T-helper 2 cell treated with Interferon-gamma antibody and Interleukin-4, amounts not matched to agents 100 ng/mL and 5 ng/mL, for 36 hours (primary cell): Measurements from ENCODE around the gene ELAVL4. TPM values are rescaled to one million over a fixed set of nuclear protein-coding genes. Genes with fewer than 3 reads are reported as not detected.

ENCODE experiments used
- intact Hi-C: fragments of 100-400 bp; cut with micrococcal nuclease; formaldehyde crosslinking; loops from one replicate; pipeline ENCODE4 v1.15.1; 2023
- total RNA-seq: library from RNA; stranded (reverse); gene quantifications from 2 replicates; pipeline ENCODE4 v1.2.3, GENCODE V29; 2022

The ELAVL4 gene
- total RNA-seq, 1 donor from 2014 or later = not detected

GRCh38 chr1:50246869-50247268 lies 138.1 kb downstream of the ELAVL4 start:
- intact Hi-C loops = no loop called here

- intact Hi-C loops = no loop called here
Measured at GRCh38 chr1:50251702-50252101, 143.0 kb downstream of the ELAVL4 start.

- intact Hi-C loops = no loop called here
Measured at GRCh38 chr1:50252196-50252595, 143.5 kb downstream of the ELAVL4 start.

Other genes with a start within 250 kb of the ELAVL4 start
- not detected in 2 replicates for gene AGBL4, start 85.0 kb upstream of the ELAVL4 start, total RNA-seq